Common myeloid progenitor, CD34-positive (primary cell): ENCODE results near the gene KCNS1.
"Not testable (repeated sequence)": the region's sequence is repeated elsewhere in the genome, so short reads cannot be mapped to it uniquely, and the experiment has no call there.

ENCODE experiments used
- CTCF ChIA-PET: fragments of 350-600 bp; sonication (Branson Sonifier 250); formaldehyde crosslinking; loops from one replicate; lab custom pipeline; 2021; ENCODE audit warnings: antibody characterized with exemption; lab: Charles Lee
- POLR2A ChIA-PET: fragments of 350-600 bp; sonication (Branson Sonifier 250); formaldehyde crosslinking; loops from one replicate; lab custom pipeline; 2021; ENCODE audit warnings: antibody characterized with exemption; lab: Charles Lee
- DNase-seq, 3 donors: peaks; one replicate each; pipeline versions ENCODE4 v3.0.0 to v3.0.0-alpha.2; 2013
- H3K27ac ChIP-seq, 2 experiments: 1 replicate in 1 of 2; 2 replicates in 1 of 2; pipeline ENCODE4 v1.7.0; 2013; ENCODE audit warnings: inconsistent platforms in 2 of 2, low read length in 2 of 2, mild to moderate bottlenecking in 2 of 2, low read depth in 1 of 2, moderate library complexity in 1 of 2; ENCODE audit not compliant: severe bottlenecking in 2 of 2, insufficient read depth in 1 of 2, poor library complexity in 1 of 2
- H3K27me3 ChIP-seq, 5 experiments: replicated peaks in 2 of 5; 1 replicate in 3 of 5; 2 replicates in 2 of 5; pipeline versions ENCODE4 v1.6.1 to v1.7.0; 2013; ENCODE audit warnings: low read length in 4 of 5, mild to moderate bottlenecking in 2 of 5, moderate library complexity in 2 of 5, inconsistent platforms in 1 of 5; ENCODE audit not compliant: insufficient read depth in 5 of 5, control insufficient read depth in 4 of 5
- H3K36me3 ChIP-seq, 4 experiments: 1 replicate in 2 of 4; 2 replicates in 2 of 4; pipeline versions ENCODE4 v1.6.1 to v1.7.0; 2013; ENCODE audit warnings: low read length in 3 of 4, control low read depth in 1 of 4, mild to moderate bottlenecking in 1 of 4; ENCODE audit not compliant: control insufficient read depth in 4 of 4, insufficient read depth in 4 of 4
- H3K4me1 ChIP-seq, 4 experiments: 1 replicate in 3 of 4; 2 replicates in 1 of 4; pipeline versions ENCODE4 v1.6.1 to v1.7.1; 2013; ENCODE audit warnings: low read length in 3 of 4, mild to moderate bottlenecking in 3 of 4, control low read depth in 1 of 4, inconsistent platforms in 1 of 4, moderate library complexity in 1 of 4; ENCODE audit not compliant: control insufficient read depth in 4 of 4, insufficient read depth in 4 of 4; ENCODE audit errors: control extremely low read depth in 1 of 4
- H3K4me3 ChIP-seq, 7 experiments: 1 replicate in 4 of 7; 2 replicates in 3 of 7; pipeline versions ENCODE4 v1.5.1 to v1.7.0; 2013; ENCODE audit warnings: mild to moderate bottlenecking in 7 of 7, low read length in 6 of 7, moderate library complexity in 6 of 7, inconsistent platforms in 2 of 7, low read depth in 2 of 7, control low read depth in 1 of 7; ENCODE audit not compliant: insufficient read depth in 4 of 7, control insufficient read depth in 1 of 7; ENCODE audit errors: extremely low read depth in 1 of 7
- H3K9me3 ChIP-seq, 5 experiments: 1 replicate in 4 of 5; 2 replicates in 1 of 5; pipeline versions ENCODE4 v1.6.1 to v1.7.1; 2013; ENCODE audit warnings: low read length in 4 of 5, mild to moderate bottlenecking in 2 of 5, inconsistent platforms in 1 of 5, low read depth in 1 of 5, moderate library complexity in 1 of 5; ENCODE audit not compliant: control insufficient read depth in 4 of 5, insufficient read depth in 2 of 5; ENCODE audit errors: control extremely low read depth in 1 of 5
- WGBS: methylation state at CpG from one replicate; pipeline ENCODE4 v1.1.5; 2013; ENCODE audit not compliant: insufficient coverage; 5-methylcytosine and 5-hydroxymethylcytosine counted together

KCNS1 gene

GRCh38 chr20:45064812-45065211, 36.1 kb downstream of the KCNS1 start:
- POLR2A ChIA-PET: no interaction called here
- H3K27ac ChIP-seq: no peak overlapping the region
- no peaks in the 10 kb centered on the region for H3K9me3 ChIP-seq
- H3K27me3 ChIP-seq: no peaks in the 10 kb centered on the region
- peaks cover 8 to 36% (median 16%) of the 10 kb centered on the region in 4 experiments for H3K36me3 ChIP-seq
- H3K4me3 ChIP-seq: no peak overlapping the region
- CTCF ChIA-PET: interaction anchor here (1.4 to 3.2 kb wide), 3 partner anchors 18 to 229 kb away, joined by 3 to 11 read pairs (median 4); no protein-coding TSS in a partner anchor
- no peak for DNase-seq
- H3K4me1 ChIP-seq: no peaks in the 10 kb centered on the region

- H3K4me1 ChIP-seq, H3K4me3 ChIP-seq, H3K27ac ChIP-seq, DNase-seq, H3K9me3 ChIP-seq, POLR2A ChIA-PET, H3K27me3 ChIP-seq: not testable (repeated sequence)
- CTCF ChIA-PET: interaction anchor here (3.2 kb wide), 1 partner anchor 33 kb away, joined by 11 read pairs; no protein-coding TSS in a partner anchor
- 100% methylated on average over 1 of the region's 2 CpGs for WGBS
- peaks cover 6 to 28% (median 20%) of the 10 kb centered on the region in 4 experiments for H3K36me3 ChIP-seq
These were observed 37.8 kb downstream of the KCNS1 start for GRCh38 chr20:45063107-45063506.

- POLR2A ChIA-PET: no interaction called here
- DNase-seq: no peak
- peaks cover 9 to 24% (median 21%) of the 10 kb centered on the region in 4 experiments for H3K36me3 ChIP-seq
- 100% methylated on average over 1 of the region's 4 CpGs for WGBS
- no peaks in the 10 kb centered on the region for H3K9me3 ChIP-seq
- CTCF ChIA-PET: interaction anchor here (0.7 to 2.0 kb wide), 4 partner anchors 11 to 34 kb away, joined by 3 to 8 read pairs (median 4); no protein-coding TSS in a partner anchor
- H3K4me1 ChIP-seq: no peaks in the 10 kb centered on the region
- no peak overlapping the region for H3K27ac ChIP-seq
- no peaks in the 10 kb centered on the region for H3K27me3 ChIP-seq
- no peak overlapping the region for H3K4me3 ChIP-seq
These were observed 39.7 kb downstream of the KCNS1 start for GRCh38 chr20:45061244-45061643.

GRCh38 chr20:45060294-45060693, 40.6 kb downstream of the KCNS1 start:
- ChIA-PET CTCF (interaction anchor here (1.1 to 2.0 kb wide), 6 partner anchors 10 to 234 kb away, joined by 3 to 8 read pairs (median 5); no protein-coding TSS in a partner anchor), POLR2A (no interaction called here)
- H3K36me3 ChIP-seq: peaks cover 9 to 27% (median 22%) of the 10 kb centered on the region in 4 experiments
- H3K4me3 ChIP-seq: no peak overlapping the region
- no peaks in the 10 kb centered on the region for H3K27me3 ChIP-seq
- WGBS: no CpG with 5 or more reads among the region's 4 CpGs
- no peaks in the 10 kb centered on the region for H3K4me1 ChIP-seq
- no peak overlapping the region for H3K27ac ChIP-seq
- DNase-seq: no peak
- H3K9me3 ChIP-seq: no peaks in the 10 kb centered on the region

- Histone ChIP-seq H3K4me3 (no peak overlapping the region), H3K36me3 (peaks cover 11 to 34% (median 27%) of the 10 kb centered on the region in 4 experiments), H3K9me3 (no peaks in the 10 kb centered on the region), H3K27me3 (no peaks in the 10 kb centered on the region), H3K27ac (no peak overlapping the region), H3K4me1 (no peaks in the 10 kb centered on the region)
- WGBS: 82% methylated on average over 2 of the region's 6 CpGs
- ChIA-PET POLR2A (no interaction called here), CTCF (interaction anchor here (1.1 to 2.0 kb wide), 3 partner anchors 9 to 235 kb away, joined by 5 to 8 read pairs (median 6); no protein-coding TSS in a partner anchor)
- no peak for DNase-seq
These were observed 41.8 kb downstream of the KCNS1 start for GRCh38 chr20:45059022-45059728.

GRCh38 chr20:45058168-45058850, 42.6 kb downstream of the KCNS1 start:
- CTCF ChIA-PET: interaction anchor here (1.5 to 15.9 kb wide), 2 partner anchors 9 to 35 kb away, joined by 3 to 199 read pairs; no protein-coding TSS in a partner anchor
- no peak overlapping the region for H3K27ac ChIP-seq

More at GRCh38 chr20:45058168-45058850, 42.6 kb downstream of the KCNS1 start:
- Histone ChIP-seq H3K27me3 (no peaks in the 10 kb centered on the region), H3K4me1 (peaks cover 0 to 6% (median 0%) of the 10 kb centered on the region in 4 experiments), H3K36me3 (peaks cover 19 to 38% (median 29%) of the 10 kb centered on the region in 4 experiments), H3K4me3 (no peak overlapping the region), H3K9me3 (no peaks in the 10 kb centered on the region)
- POLR2A ChIA-PET: no interaction called here
- DNase-seq: no peak
- 82% methylated on average over 3 of the region's 4 CpGs for WGBS
